IMR-90 (cell line): Measurements from ENCODE around the gene ATP2C2.

Source experiments
- BHLHE40 ChIP-seq: fragments of 150-350 bp; IDR thresholded peaks from 2 replicates; pipeline ENCODE4 v1.6.1; 2016; ENCODE audit warnings: mild to moderate bottlenecking, low read depth, low read length
- CEBPB ChIP-seq: IDR thresholded peaks from 2 replicates; pipeline ENCODE4 v1.6.1; 2012; ENCODE audit warnings: low read depth, low read length, improper control_type of control experiment
- CTCF ChIP-seq: conservative IDR thresholded peaks from 2 replicates; pipeline ENCODE4 v1.5.1; 2012; ENCODE audit warnings: mild to moderate bottlenecking, low read depth, low read length, improper control_type of control experiment
- ELK1 ChIP-seq: fragments of 150-350 bp; IDR thresholded peaks from 2 replicates; pipeline ENCODE4 v1.6.1; 2016; ENCODE audit warnings: low read depth, mild to moderate bottlenecking, low read length, moderate library complexity, borderline replicate concordance
- FOS ChIP-seq: fragments of 150-350 bp; IDR thresholded peaks from 2 replicates; pipeline ENCODE4 v1.6.1; 2016; ENCODE audit warnings: low read depth, low read length
- MAZ ChIP-seq: IDR thresholded peaks from 2 replicates; pipeline ENCODE4 v1.6.1; 2012; ENCODE audit warnings: low read depth, mild to moderate bottlenecking, low read length, improper control_type of control experiment, moderate library complexity, borderline replicate concordance
- MXI1 ChIP-seq: IDR thresholded peaks from 2 replicates; pipeline ENCODE4 v1.6.1; 2012; ENCODE audit warnings: low read depth, mild to moderate bottlenecking, low read length, moderate library complexity, borderline replicate concordance
- POLR2A ChIP-seq: IDR thresholded peaks from 2 replicates; pipeline ENCODE4 v1.6.1; 2012; ENCODE audit warnings: mild to moderate bottlenecking, low read depth, low read length
- RAD21 ChIP-seq: IDR thresholded peaks from 2 replicates; pipeline ENCODE4 v1.6.1; 2012; ENCODE audit warnings: low read length, improper control_type of control experiment
- RCOR1 ChIP-seq: IDR thresholded peaks from 2 replicates; pipeline ENCODE4 v1.6.1; 2012; ENCODE audit warnings: mild to moderate bottlenecking, low read length, improper control_type of control experiment; ENCODE audit not compliant: insufficient replicate concordance
- RFX5 ChIP-seq: IDR thresholded peaks from 2 replicates; pipeline ENCODE4 v1.8.0; 2012; ENCODE audit warnings: low read depth, mild to moderate bottlenecking, low read length, moderate library complexity
- USF2 ChIP-seq: fragments of 150-350 bp; IDR thresholded peaks from 2 replicates; pipeline ENCODE4 v1.6.1; 2017; ENCODE audit warnings: mild to moderate bottlenecking, antibody characterized with exemption, low read length, low read depth

GRCh38 chr16:84505249-84506187 is 137.2 kb downstream of the ATP2C2 start:
- TF ChIP-seq CTCF (no peak), MAZ (no peak), POLR2A (no peak), USF2 (0 out of 2 replicates have a peak, but pooled peaks have one; percentile 5), RAD21 (no peak), RFX5 (no peak), FOS (no peak), RCOR1 (no peak), BHLHE40 (no peak), MXI1 (no peak), CEBPB (no peak), ELK1 (no peak)
